ENCODE measurements around the gene ATP10D.

Gene ATP10D

DNA sequence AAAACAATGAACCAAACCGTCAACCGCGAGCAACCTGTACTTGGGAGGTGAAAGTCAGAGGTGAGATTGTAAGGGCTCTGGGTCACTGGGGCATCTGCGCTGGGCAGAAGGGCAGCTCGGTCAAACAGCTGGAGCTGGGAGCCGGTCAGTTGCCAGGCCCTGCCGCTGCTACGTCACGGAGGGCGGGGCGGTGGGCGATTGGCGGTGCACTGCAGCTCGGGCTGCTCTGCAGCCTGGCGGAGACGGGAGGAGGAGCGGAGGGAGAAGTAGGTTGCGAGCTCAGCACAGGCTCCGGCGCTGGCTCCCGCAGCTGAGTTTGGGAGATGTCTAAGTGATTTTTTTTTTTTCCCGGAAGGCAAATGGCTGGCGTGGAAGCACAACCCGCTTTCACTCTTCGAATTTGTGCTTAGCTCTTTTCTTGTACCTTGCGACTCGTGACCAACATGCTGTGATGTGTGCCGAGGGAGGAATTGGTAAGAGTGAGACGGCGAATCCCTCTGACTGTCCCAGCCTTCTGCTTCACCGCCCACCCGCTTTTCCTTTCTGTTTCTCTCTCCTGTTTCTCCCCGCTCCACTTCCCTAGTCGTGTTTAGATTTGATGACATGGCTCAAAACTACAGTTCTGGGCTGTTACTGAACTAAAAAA, at the start of gene ATP10D:
Gene ATP10D, plus strand, starts transcription at position 229 of the 646 bp plus-strand sequence. CDS start 27,266 bp downstream, outside the sequence.
- DNase-seq = peak; percentile 43 to 97 (median 91)

DNA sequence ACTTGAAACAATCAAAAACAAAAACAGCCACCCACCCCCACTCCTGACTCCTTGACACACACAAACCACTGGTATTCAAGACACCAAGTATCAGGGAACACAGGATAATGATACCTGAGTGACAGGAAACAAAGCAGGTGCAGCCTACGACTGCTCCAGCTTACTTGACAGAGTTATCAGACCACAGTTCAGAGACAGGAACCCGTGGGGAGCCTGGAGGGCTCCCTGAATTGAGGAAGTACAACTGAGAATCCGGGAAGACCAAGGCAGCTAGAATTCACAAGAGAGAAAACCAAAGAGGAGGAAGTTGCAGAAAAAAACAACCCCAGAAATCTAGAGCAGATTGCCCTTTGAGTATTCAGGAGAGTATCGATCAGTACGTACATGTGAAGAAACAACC, 42.1 kb upstream of the ATP10D start:
- DNase-seq = peak in 9 of 51 donors; percentile 0 to 18 (median 2)

GRCh38 chr4:47444031-47444430, 41.0 kb upstream of the ATP10D start:
- no peak for DNase-seq

GRCh38 chr4:47451657-47452056, 33.4 kb upstream of the ATP10D start:
- no peak for DNase-seq

DNA sequence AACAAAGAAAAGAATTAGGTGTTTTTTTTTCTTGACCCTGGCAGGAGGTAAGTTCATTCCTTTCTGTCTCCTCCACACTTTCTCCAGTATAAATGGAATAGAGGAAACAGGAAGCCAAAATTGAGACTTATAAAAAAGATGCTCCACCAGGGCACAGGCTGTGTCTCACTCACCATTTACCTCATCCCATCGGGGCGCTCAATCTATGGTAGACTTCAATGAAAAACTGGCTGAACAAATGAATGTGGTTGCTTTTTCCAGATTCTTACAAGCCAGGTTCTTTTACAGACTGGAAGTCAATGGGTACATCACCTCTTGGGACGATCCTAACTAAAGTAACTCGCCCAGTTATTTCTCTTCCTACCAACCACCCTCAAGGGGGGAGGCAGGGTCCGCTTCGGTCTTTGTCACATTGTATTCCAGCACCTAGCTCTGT, 22.3 kb upstream of the ATP10D start:
- DNase-seq = peak in 2 of 51 donors; percentile 49 to 76

GRCh38 chr4:47463235-47463956, 21.7 kb upstream of the ATP10D start, which contains the start of gene COMMD8:
Gene COMMD8, minus strand, starts transcription at chr4:47463702. Its CDS starts 51 bp downstream, at chr4:47463651.
- peak; percentile 74 to 98 (median 94) for DNase-seq

- no peak for DNase-seq
Observed at GRCh38 chr4:47465004-47465403, 20.1 kb upstream of the ATP10D start.

DNA sequence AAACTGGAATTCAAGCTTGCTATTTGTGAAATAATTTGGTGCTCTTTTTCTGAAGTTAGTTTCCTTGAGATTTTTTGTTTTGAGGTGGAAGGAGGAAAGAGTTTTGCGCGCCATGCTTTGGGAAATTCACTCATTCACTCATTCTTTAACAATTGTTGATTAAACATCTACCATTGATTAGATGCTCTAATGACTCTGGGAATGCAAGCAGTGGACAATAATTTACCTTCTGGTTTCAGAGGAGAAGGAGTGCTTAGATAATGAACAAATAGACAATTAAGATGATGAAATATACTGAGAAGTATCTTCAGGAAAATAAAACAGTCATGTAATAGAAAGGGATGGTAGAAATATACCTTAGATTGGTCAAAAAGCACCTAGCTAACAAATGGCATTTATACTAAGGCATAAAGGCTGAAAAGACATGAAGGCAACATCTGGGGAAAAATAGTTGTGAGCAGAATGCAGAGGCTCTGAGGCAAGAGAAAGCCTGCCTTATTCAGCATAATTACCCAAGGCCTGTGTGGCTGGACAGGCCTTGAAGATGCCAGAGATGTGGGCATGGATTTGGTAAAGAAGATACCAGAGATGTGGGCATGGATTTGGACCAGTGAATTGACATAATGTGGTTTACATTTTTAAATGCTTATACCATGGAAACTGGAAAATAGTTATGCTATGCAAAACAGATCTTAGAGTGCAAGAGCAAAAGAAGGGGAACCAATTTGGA, 18.9 kb upstream of the ATP10D start:
- no peak for DNase-seq

GRCh38 chr4:47468706-47469365, 16.2 kb upstream of the ATP10D start:
- no peak for DNase-seq

DNA sequence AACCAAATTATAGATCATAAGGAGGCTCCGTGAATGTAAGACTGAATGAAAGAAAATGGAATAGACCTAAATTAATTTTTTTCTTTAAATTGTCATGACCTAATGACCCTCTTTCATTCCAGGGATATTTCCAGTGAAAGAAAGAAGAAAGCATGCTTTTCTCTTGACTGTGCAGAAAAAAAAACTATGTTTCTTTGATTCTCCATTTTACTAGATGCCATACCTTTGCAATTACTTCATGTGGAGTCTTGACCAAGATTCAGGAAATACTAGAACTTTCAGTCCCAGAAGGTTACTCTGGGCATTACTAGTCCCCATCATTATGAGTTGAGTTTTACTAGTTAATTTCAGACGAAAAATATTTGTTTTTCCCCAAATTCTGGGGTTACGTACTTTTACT, 15.1 kb upstream of the ATP10D start:
- no peak for DNase-seq

DNA sequence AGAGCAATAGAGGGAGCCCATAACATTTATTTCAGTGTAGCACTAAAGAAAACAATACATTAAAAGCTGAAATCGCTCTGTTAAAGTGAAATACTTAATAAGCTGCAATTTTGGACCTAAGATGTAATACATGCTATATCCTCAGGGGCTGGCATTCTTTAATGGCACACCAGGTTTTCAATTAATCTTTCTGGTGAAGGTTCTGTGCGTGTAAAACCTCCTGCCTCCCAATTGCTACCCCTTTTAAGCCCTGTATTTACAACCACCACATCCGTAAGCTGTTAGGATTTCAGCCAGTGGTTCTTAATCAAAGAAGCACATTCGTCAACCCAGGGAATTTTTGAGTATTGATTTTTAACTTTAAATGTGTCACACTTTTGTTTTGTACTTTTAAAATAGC, 14.0 kb upstream of the ATP10D start:
- no peak for DNase-seq

DNA sequence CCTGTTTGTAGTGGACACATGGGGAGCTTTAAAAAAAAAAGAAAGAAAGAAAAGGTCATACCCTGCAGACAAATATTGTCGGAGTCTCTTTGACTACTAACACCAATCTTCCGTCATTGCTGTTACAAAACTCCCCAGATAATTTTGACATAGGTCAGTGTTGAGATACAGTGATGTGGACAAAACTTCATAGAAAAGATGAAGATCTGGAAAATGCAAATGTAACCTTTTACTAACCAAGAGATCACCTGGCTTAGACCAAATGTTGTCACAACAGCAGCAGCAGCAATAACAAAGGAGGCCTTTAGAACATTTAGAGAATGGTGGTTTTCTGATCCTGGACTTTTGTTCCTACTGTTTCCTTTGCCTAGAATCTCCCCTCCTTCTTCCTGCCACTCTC, 13.5 kb upstream of the ATP10D start:
- DNase-seq = no peak

DNA sequence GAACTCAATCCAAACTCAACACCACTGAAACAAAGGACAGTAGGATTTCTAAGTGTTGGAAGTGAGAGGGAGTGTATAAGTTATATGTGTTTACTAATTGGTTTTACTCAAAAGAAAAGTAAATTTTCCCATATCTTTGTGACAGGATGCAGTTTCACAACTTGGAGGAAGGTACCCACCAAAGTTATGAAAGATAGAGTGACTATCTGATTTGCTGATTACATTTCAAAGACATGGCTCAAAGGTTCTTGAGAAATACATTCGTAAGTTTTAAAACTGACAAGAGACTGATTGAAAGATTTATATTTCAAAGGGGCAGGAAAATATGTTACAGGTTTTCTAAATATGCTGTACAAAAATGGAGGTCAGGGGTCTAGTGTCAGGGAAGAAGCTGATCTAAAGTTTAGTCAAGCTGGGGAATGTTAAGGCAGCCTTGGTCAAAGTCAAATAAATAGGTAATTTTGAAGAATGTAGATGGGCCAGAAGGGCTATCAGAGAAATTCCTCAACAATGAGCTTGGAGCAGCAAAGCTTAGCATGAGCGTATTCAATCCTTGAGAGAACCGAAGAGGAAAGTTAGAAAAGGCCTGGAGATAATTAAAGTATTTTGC, 11.8 kb upstream of the ATP10D start:
- DNase-seq = no peak

DNA sequence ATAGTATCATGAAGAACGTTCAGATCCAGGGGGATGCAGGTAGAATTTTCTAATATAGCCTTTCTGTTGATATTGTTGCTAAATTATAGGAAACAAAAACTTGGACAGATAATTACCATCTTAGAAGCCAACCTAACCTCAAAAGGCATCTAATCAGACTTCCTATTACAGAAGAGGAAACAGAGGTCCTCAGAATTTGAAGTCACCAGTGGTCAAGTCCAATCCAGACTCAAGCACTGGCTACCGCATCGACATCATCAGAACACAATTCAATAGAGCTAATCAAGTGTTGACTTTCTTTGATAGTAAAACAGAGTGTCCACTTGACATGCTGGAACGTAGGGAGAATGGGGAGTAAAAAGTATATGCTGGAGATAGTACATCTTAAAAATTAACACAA, 10.3 kb upstream of the ATP10D start:
- DNase-seq = no peak

- no peak for DNase-seq
Observed at GRCh38 chr4:47475411-47475810, 9.7 kb upstream of the ATP10D start.

GRCh38 chr4:47478804-47479203, 6.3 kb upstream of the ATP10D start:
- DNase-seq = no peak

- no peak for DNase-seq
Observed at GRCh38 chr4:47482326-47482725, 2.7 kb upstream of the ATP10D start.

GRCh38 chr4:47483745-47484144, 1.3 kb upstream of the ATP10D start:
- DNase-seq = peak in 1 of 51 donors; percentile 38

DNA sequence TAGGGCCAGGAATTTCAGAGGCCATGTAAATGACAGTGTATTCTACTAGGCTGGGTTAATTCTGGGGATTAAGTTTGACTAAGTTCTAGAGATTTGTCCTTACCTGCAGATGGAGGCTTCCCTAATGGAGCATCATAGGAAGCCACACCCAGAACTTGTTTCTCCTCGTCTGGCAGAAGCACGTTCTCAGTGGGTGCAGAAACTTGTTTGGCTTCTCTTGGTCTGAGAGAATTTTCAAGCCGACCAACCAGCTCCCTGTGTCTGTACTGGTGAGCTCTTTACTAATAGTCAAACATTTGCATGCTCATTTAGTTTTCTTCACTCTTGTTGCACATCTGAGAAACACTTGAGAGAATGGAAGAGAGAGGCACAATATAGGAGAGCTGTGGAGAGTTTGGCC, 907 bp upstream of the ATP10D start:
- no peak for DNase-seq

GRCh38 chr4:47485768-47486167, 693 bp downstream of the ATP10D start:
- peak in 1 of 51 donors; percentile 55 for DNase-seq

- DNase-seq = peak in 3 of 51 donors; percentile 4 to 48 (median 40)
Observed at GRCh38 chr4:47486231-47486673, 1.2 kb downstream of the ATP10D start.
